Activated naive CD8-positive, alpha-beta T cell treated with anti-CD3 and anti-CD28 coated beads, Interleukin-2, amount 50 U/mL, for 24 hours (primary cell): ENCODE results near the gene DVL3.

Source experiments
- ATAC-seq: fragments of 150-1000 bp; cut with Tn5 transposase; one replicate; pipeline ENCODE4 v1.10.0; 2021
- DNase-seq: peaks from one replicate; pipeline ENCODE4 v3.0.0; 2021
- H3K27ac Mint-ChIP-seq: one replicate; pipeline ENCODE4 v1.8.0; 2021; ENCODE audit warnings: mild to moderate bottlenecking, mixed read lengths
- H3K27me3 Mint-ChIP-seq: one replicate; pipeline ENCODE4 v1.8.0; 2021; ENCODE audit warnings: mixed read lengths
- H3K36me3 Mint-ChIP-seq: one replicate; pipeline ENCODE4 v1.8.0; 2021; ENCODE audit warnings: low read depth, mixed read lengths
- H3K4me1 Mint-ChIP-seq: one replicate; pipeline ENCODE4 v1.8.0; 2021; ENCODE audit warnings: mixed read lengths
- H3K4me3 Mint-ChIP-seq: one replicate; pipeline ENCODE4 v1.8.0; 2021; ENCODE audit warnings: mild to moderate bottlenecking, moderate library complexity, mixed read lengths
- H3K9me3 Mint-ChIP-seq: one replicate; pipeline ENCODE4 v1.8.0; 2021; ENCODE audit warnings: mixed read lengths

The DVL3 gene

GRCh38 chr3:184166671-184167070, 11.5 kb downstream of the DVL3 start:
- no peak overlapping the region for H3K27ac Mint-ChIP-seq
- H3K36me3 Mint-ChIP-seq: peaks cover 13% of the 10 kb centered on the region
- DNase-seq (no peak), ATAC-seq (no peak)
- H3K9me3 Mint-ChIP-seq: no peaks in the 10 kb centered on the region
- no peaks in the 10 kb centered on the region for H3K4me1 Mint-ChIP-seq
- no peaks in the 10 kb centered on the region for H3K27me3 Mint-ChIP-seq
- no peak overlapping the region for H3K4me3 Mint-ChIP-seq

GRCh38 chr3:184167786-184168185, 12.6 kb downstream of the DVL3 start:
- peaks cover 15% of the 10 kb centered on the region for H3K36me3 Mint-ChIP-seq
- ATAC-seq (no peak), DNase-seq (no peak)
- H3K27me3 Mint-ChIP-seq: no peaks in the 10 kb centered on the region
- no peak overlapping the region for H3K27ac Mint-ChIP-seq
- H3K9me3 Mint-ChIP-seq: no peaks in the 10 kb centered on the region
- H3K4me3 Mint-ChIP-seq: no peak overlapping the region
- H3K4me1 Mint-ChIP-seq: no peaks in the 10 kb centered on the region

- Mint-ChIP-seq H3K27ac (no peak overlapping the region), H3K4me1 (no peaks in the 10 kb centered on the region), H3K27me3 (no peaks in the 10 kb centered on the region), H3K4me3 (no peak overlapping the region), H3K36me3 (peaks cover 17% of the 10 kb centered on the region), H3K9me3 (no peaks in the 10 kb centered on the region)
- no peak for DNase-seq
- ATAC-seq: no peak
Observed at GRCh38 chr3:184168363-184169120, 13.4 kb downstream of the DVL3 start.

- Mint-ChIP-seq H3K9me3 (no peaks in the 10 kb centered on the region), H3K4me1 (peaks cover 5% of the 10 kb centered on the region), H3K36me3 (peaks cover 13% of the 10 kb centered on the region), H3K4me3 (no peak overlapping the region), H3K27me3 (no peaks in the 10 kb centered on the region), H3K27ac (no peak overlapping the region)
- no peak for DNase-seq
- no peak for ATAC-seq
Observed at GRCh38 chr3:184169896-184170875, 15.0 kb downstream of the DVL3 start.

GRCh38 chr3:184171562-184171961, 16.4 kb downstream of the DVL3 start:
- Mint-ChIP-seq H3K36me3 (peaks cover 8% of the 10 kb centered on the region), H3K27me3 (no peaks in the 10 kb centered on the region), H3K9me3 (no peaks in the 10 kb centered on the region), H3K27ac (no peak overlapping the region), H3K4me3 (no peak overlapping the region), H3K4me1 (peaks cover 17% of the 10 kb centered on the region)
- ATAC-seq (no peak), DNase-seq (no peak)

- Mint-ChIP-seq H3K4me1 (peaks cover 27% of the 10 kb centered on the region), H3K27ac (no peak overlapping the region), H3K9me3 (no peaks in the 10 kb centered on the region), H3K36me3 (peaks cover 8% of the 10 kb centered on the region), H3K27me3 (no peaks in the 10 kb centered on the region), H3K4me3 (no peak overlapping the region)
- DNase-seq: no peak
- ATAC-seq: no peak
Observed at GRCh38 chr3:184172681-184173373, 17.6 kb downstream of the DVL3 start.

GRCh38 chr3:184173374-184173722, 18.2 kb downstream of the DVL3 start:
- Mint-ChIP-seq H3K4me3 (no peak overlapping the region), H3K27ac (no peak overlapping the region), H3K27me3 (no peaks in the 10 kb centered on the region), H3K4me1 (peaks cover 30% of the 10 kb centered on the region), H3K36me3 (peaks cover 8% of the 10 kb centered on the region), H3K9me3 (no peaks in the 10 kb centered on the region)
- DNase-seq: no peak
- no peak for ATAC-seq

- Mint-ChIP-seq H3K27ac (peak overlapping the region; percentile 72), H3K36me3 (peaks cover 14% of the 10 kb centered on the region), H3K4me3 (peak overlapping the region; percentile 94), H3K4me1 (peaks cover 30% of the 10 kb centered on the region), H3K9me3 (no peaks in the 10 kb centered on the region), H3K27me3 (no peaks in the 10 kb centered on the region)
- DNase-seq (no peak), ATAC-seq (no peak)
Observed at GRCh38 chr3:184174284-184174645, 19.1 kb downstream of the DVL3 start.

- Mint-ChIP-seq H3K4me1 (peaks cover 30% of the 10 kb centered on the region), H3K9me3 (no peaks in the 10 kb centered on the region), H3K36me3 (peaks cover 17% of the 10 kb centered on the region), H3K27me3 (no peaks in the 10 kb centered on the region), H3K27ac (peak within 1 kb of the TSS; percentile 83), H3K4me3 (peak within 1 kb of the TSS; percentile 94)
- ATAC-seq: peak; percentile 95
- peak; percentile 97 for DNase-seq
Observed at GRCh38 chr3:184174646-184175492, 19.7 kb downstream of the DVL3 start, which contains the start of gene AP2M1. TSS of gene AP2M1 (plus strand) at chr3:184174855. CDS start at chr3:184176994, 2,139 bp downstream.

- peaks cover 20% of the 10 kb centered on the region for H3K36me3 Mint-ChIP-seq
- DNase-seq: no peak
- no peaks in the 10 kb centered on the region for H3K9me3 Mint-ChIP-seq
- H3K27ac Mint-ChIP-seq: peak overlapping the region; percentile 83
- no peaks in the 10 kb centered on the region for H3K27me3 Mint-ChIP-seq
- H3K4me1 Mint-ChIP-seq: peaks cover 30% of the 10 kb centered on the region
- ATAC-seq: no peak
- peak overlapping the region; percentile 94 for H3K4me3 Mint-ChIP-seq
Observed at GRCh38 chr3:184175506-184175905, 20.3 kb downstream of the DVL3 start.

GRCh38 chr3:184175981-184176376, 20.8 kb downstream of the DVL3 start:
- peak overlapping the region; percentile 83 for H3K27ac Mint-ChIP-seq
- H3K9me3 Mint-ChIP-seq: no peaks in the 10 kb centered on the region
- peak overlapping the region; percentile 94 for H3K4me3 Mint-ChIP-seq
- DNase-seq (no peak), ATAC-seq (no peak)
- H3K36me3 Mint-ChIP-seq: peaks cover 24% of the 10 kb centered on the region
- no peaks in the 10 kb centered on the region for H3K27me3 Mint-ChIP-seq
- peaks cover 30% of the 10 kb centered on the region for H3K4me1 Mint-ChIP-seq

GRCh38 chr3:184176377-184177330, 21.5 kb downstream of the DVL3 start:
- ATAC-seq: no peak
- Mint-ChIP-seq H3K36me3 (peaks cover 26% of the 10 kb centered on the region), H3K9me3 (no peaks in the 10 kb centered on the region), H3K4me3 (peak overlapping the region; percentile 94), H3K4me1 (peaks cover 30% of the 10 kb centered on the region), H3K27me3 (no peaks in the 10 kb centered on the region), H3K27ac (no peak overlapping the region)
- no peak for DNase-seq

GRCh38 chr3:184177331-184177731, 22.2 kb downstream of the DVL3 start:
- Mint-ChIP-seq H3K27ac (no peak overlapping the region), H3K4me1 (peaks cover 30% of the 10 kb centered on the region), H3K36me3 (peaks cover 28% of the 10 kb centered on the region), H3K4me3 (no peak overlapping the region), H3K27me3 (no peaks in the 10 kb centered on the region), H3K9me3 (no peaks in the 10 kb centered on the region)
- no peak for ATAC-seq
- DNase-seq: no peak
